Esophagus squamous epithelium (tissue), 4 donors: ENCODE measurements around the gene C1QL2.

Experiments
- POLR2A ChIP-seq, 4 donors: fragments of 450-650 bp; IDR thresholded peaks; one replicate each; pipeline ENCODE4 v1.6.1; 2017; ENCODE audit warnings: antibody characterized with exemption in 4 of 4, mild to moderate bottlenecking in 4 of 4, moderate library complexity in 3 of 4
- TF ChIP-seq, protein P1 (sequence below), 6 experiments: fragments of 450-650 bp in 4 of 6; fragments of 200-600 bp in 2 of 6; sonication (generic) in 2 of 6; IDR thresholded peaks; one replicate each; pipeline ENCODE4 v1.5.1; 2016 to 2019; ENCODE audit warnings: antibody characterized with exemption in 6 of 6, mild to moderate bottlenecking in 4 of 6, moderate library complexity in 4 of 6

DNA sequence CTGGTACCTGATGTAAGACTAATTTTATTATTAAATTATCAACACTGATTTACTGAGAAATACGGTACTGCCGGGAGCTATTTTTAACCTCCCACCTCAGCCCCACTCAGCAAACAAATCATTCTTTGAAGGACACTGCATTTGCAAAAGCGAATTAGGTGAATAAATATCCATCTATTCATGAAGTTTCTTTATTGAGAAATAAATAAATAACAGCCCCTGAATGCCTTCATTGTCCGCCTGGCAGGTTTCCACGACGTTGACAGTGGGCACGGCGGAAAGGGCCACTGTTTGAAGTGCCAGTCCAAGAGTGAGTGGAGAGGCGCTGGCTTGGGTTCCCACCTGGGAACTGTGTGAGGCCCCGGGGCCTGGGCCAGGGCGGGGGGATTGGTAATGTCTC is 15.7 kb downstream of the C1QL2 start:
- no peak for TF ChIP-seq POLR2A (IDR thresholded peaks at IDR 0.05)
- TF ChIP-seq, protein P1, sequence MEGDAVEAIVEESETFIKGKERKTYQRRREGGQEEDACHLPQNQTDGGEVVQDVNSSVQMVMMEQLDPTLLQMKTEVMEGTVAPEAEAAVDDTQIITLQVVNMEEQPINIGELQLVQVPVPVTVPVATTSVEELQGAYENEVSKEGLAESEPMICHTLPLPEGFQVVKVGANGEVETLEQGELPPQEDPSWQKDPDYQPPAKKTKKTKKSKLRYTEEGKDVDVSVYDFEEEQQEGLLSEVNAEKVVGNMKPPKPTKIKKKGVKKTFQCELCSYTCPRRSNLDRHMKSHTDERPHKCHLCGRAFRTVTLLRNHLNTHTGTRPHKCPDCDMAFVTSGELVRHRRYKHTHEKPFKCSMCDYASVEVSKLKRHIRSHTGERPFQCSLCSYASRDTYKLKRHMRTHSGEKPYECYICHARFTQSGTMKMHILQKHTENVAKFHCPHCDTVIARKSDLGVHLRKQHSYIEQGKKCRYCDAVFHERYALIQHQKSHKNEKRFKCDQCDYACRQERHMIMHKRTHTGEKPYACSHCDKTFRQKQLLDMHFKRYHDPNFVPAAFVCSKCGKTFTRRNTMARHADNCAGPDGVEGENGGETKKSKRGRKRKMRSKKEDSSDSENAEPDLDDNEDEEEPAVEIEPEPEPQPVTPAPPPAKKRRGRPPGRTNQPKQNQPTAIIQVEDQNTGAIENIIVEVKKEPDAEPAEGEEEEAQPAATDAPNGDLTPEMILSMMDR (IDR thresholded peaks at IDR 0.05) = no peak
